GM21381 (cell line): Measurements from ENCODE around the gene TREML1.

ENCODE experiments used
- ATAC-seq: cut with Tn5 transposase; IDR thresholded peaks from one replicate; pipeline ENCODE4 v1.9.1; 2021; ENCODE audit warnings: mild to moderate bottlenecking, moderate library complexity; ENCODE audit not compliant: unreplicated experiment

TREML1 gene

DNA sequence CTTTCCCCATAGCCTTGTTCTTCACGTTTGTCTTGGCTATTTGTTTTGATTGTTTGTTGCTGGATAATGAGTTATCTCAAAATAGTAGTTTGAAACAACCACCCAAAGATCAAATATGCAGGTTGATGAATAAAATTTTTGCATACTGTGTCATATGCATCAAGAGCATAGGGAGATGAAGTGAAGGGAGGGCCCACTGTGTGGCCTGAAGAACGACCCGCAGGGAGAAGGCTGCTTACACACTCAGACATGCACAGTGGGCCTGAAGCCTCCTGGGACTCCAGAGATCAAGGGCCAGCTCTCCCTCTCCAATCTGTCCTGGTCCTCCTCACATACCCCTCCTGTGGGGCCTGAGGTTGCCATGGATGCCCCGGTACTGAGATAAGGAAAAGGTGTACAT lies 25.0 kb upstream of the TREML1 start:
- ATAC-seq = no peak

DNA sequence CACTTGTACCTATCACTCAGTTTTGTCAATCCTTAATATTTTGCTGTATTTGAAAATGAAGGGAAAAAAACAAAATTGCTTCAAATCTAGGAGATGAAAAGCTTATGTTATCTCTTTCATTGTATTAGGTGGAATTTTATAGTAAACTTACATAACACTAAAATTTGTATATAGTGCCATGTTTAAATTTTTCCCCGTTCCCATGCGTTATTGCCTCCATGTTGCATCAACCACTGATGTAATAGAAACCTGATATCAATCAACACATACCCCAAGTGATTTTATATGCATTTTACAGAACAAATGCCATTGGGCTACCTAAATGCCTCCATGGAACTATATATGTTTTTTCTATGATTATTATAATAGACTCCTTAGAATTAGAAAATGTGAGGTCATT lies 23.5 kb upstream of the TREML1 start:
- no peak for ATAC-seq

DNA sequence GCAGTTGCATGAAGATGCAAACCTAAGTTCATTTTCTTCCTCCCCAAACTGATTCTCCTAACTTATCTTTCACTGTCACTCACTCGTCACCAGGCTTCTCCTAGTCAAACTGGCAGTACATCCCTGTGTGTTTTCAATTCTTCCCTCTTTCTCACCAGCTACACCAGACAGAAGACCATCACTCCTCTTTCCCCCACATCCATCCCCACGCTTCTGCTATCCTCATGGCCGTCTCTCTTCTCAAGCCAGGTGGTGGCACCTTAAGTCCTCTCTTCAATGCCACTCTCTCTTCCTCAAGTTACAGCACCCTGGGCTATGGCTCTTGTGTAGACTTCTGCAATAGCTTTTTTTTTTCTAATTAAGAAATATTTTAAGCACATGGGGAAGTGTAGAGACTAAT lies 23.1 kb upstream of the TREML1 start:
- no peak for ATAC-seq

DNA sequence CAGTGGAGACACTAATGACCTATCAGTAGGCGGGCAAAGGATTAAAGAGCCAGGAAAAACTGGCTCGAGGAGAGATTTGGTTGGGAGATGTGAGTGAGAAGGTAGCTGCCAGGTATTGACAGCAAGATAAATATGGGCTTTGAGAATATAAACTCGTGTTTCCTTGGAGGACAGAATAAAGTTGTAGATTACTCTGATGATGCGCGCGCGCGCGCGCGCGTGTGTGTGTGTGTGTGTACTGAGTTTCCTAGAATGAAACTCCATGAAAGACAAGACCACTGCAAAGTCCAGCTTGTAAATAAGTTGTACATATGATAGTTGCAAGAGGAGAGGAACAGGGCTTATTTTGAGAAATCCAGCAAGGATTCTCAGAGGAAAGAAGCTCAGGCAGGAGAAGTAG lies 22.0 kb upstream of the TREML1 start:
- ATAC-seq = no peak

DNA sequence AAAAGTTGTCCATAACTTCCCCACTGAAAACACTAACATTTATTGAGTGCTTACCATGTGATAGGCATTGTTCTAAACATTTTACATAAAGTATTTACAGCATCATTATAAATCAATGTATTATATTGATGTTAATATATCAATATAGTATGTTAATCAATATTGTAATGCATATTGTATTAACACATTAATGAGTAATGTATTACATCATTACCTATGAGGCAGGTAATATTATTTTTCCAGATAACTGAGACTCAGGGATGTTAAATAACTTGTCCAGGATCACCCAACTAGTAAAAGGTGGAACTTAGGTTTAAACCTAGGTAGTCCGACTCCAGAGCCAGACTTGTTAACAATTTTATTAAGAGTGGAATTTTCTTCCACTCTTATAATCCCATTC lies 20.9 kb upstream of the TREML1 start:
- no peak for ATAC-seq

DNA sequence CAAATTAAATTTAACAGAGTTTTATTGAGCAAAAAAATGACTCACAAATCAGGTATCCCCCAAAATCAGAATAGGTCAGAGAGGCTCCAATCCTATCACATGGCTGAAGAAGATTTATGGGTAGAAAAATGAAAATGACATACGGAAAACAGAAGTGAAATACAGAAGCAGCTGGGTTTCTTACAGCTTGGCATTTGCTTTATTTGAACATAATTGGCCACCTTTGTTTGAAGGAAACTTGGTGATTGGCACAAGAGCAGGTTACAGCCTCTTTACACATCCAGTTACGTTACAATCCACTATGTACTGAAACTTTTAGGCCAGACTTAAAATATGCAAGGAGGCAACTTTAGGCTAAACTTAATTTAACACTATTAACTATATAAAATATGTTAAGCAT lies 20.5 kb upstream of the TREML1 start:
- ATAC-seq = no peak

DNA sequence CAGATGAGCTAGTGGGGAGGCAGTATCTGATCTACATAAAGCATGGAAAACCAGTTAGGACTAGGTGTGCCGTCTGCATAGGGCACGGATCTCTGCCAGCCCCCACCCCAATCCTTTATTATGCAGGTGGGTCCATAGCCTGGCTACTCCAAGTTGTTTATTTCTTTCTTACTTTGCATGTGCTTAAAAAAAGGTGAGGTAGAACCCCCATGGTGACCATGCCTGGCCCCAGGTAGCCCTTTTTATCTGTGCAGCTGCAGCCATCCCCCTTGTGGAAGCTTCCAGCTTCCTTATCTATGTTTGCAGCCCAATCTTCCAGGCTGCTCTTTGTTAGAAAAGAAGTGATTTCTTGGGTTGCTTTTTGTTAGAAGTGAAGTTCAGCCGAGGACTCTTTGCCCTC lies 17.8 kb upstream of the TREML1 start:
- ATAC-seq = no peak

DNA sequence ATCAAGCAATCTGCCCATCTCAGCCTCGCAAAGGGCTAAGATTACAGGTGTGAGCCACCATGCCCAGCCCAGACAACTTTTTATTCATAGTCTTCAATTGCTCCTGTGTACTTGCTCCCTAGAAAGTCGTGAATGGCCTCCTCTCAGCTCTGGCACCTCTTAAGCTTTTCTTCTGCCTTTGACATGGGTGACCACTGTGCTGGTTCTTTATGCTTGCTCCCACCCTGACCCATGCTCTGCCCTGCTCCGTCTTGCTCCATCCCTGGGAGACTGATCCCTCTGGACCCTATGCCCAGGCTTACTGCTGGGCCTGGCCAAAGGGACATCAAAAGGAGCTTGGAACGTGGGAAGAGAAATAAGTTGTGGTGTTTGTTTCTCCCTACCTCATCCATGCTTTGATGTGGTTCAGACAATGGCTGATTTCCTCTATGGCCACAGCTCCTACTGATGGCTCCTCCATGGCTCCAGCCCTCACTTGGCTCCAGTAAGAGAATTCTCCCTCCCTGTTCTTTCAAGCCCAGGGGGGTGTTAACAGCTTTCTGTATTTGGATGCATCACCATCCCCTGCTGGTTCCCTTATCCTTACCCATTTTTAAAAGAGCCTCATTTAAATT lies 16.5 kb upstream of the TREML1 start:
- no peak for ATAC-seq

DNA sequence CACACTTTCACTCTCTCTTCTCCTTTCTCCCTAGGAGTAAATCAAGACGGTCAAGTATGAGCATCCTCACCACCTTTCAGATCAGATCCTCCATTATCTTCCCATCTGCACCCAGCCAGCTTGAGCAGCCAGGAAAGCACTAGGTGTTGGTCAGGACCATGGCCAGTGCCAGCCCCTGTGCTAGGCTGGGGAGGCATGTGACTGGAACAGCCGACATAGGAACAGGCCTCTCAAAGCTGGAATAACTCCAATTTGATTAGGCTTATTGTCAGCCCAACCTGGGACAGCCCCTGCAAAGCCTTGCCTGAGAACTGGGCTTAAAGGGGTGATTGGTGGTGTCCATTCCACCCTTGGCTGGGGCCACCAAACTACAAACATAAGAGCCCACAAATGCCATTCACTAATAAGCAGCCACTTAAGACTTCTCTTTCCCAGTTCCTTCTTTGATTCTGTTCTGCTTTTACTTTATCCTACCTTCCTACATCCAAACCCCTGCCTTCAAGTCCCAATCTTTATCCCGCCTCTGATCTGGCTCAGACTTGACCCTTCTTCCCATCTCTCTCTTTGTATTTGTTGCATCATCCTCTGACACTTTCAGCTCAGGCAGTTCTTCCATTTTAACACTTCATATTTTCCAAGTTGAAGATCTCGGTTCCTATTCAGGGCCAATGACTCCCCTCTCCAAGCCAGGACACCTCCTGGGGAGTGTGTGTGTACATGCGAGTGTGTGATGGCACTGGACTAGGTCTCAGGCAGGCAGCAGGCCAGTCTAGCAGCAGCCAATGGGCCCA lies 13.2 kb upstream of the TREML1 start:
- no peak for ATAC-seq

DNA sequence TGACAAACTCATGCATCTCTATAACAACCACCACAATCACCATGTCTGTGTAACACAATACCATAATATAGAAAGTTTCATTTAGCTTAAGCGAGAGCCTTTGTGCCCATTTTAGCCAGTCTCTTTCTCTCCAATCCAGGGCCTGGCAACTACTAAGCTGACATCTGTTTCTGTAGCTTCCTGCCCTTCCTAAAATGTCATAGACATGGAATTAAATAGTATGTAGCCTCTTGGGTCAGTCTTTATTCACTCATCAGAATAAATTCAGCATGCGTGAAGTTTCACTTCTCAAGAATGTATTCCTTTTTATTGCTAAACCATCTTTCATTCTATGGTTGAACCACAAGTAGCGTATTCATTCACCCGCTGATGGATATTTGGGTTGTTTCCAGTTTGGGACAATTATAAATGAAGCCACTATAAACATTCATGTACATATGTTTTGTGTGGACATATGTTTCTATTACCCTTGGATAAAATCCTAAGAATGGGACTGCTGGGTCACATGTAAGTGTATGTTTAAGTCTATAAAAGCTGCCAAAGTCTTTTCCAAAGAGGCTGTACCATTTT lies 10.5 kb upstream of the TREML1 start:
- ATAC-seq = no peak

DNA sequence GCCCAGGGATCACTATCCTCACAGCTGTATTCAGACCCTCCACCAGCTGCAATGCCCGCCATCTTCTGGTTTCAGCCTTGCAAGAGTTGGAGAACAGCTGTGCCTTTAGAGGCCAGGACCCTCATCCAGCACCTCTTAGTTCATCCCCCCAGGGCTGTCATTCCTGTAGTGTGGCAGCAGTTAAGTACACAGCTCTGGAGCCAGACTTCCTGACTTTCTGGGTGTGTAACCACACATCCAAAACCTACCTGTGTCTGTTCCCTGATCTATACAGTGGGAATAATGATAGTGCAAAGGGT lies 9.2 kb upstream of the TREML1 start:
- no peak for ATAC-seq

DNA sequence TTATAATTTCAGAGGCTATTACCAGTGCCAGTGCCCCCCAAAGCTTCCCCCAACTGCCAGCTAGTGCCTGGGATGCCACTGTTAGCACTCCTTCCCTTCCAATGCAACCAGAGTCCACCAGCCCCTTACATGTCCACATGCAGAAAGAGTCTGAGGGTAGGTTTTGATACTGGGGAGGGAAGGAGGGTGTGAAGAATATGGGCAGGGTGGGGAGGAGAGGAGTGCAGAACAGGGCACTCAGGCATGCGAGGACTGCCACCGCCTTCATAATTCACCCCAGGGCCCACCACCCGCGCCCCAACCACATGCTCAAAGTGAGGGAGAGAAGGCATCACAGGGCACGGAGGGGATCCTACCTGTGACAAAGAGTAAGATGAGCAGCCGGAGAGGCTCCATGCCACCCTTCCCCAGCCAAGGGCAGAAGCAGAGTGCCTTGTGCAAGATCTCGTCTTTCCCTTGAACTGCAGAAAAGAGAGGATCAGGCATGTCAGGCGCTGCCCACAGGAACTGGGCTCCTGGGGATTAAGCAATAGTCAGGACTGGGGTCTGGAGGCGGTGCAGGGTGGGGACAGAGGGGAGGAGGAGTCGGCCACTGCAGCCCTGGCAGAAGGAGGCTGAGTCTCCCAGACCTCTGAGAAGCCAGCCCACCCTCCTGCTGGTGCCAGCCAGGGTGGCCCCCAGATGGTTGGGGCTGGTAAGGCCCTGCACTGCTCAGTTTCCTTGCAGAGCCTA lies 8.7 kb upstream of the TREML1 start, which contains the start of gene TREM2:
TSS of gene TREM2 (minus strand) at position 430 of the 732 bp plus-strand sequence. CDS start at position 396, 34 bp downstream.
- ATAC-seq = no peak

DNA sequence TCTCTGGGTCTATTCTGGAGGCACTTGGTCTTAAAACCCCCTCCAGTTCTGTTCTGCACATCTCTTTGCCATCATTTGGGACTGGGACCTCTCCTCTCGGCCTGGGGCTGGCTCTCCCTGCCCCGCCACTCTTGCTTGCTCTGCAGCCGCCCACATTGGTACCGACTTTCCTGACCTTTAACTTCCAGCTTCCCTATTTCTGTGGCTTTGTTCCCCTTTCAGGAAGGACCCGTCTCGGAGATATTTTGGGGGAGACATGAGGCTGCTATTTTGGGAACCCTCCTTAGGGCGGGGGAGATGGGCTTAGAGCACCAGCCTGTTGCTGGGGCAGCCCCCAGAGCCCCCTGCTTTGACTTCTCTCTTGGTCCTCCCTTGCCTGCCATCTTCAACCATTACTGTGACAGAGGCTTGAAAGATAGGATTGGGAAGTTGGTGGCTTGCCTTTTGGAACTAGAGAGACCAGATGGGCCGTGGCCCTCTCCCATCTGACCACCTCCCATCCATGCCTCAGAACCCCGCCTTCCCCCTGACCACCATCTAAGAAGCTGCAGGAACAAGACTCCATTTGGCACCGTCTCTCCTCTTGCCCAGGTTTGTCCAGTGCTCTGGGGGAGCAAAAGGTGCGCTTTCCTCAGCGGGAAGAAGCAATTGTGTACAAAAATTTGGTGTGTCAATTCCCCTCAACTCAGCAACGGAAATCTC lies 7.9 kb upstream of the TREML1 start:
- no peak for ATAC-seq

DNA sequence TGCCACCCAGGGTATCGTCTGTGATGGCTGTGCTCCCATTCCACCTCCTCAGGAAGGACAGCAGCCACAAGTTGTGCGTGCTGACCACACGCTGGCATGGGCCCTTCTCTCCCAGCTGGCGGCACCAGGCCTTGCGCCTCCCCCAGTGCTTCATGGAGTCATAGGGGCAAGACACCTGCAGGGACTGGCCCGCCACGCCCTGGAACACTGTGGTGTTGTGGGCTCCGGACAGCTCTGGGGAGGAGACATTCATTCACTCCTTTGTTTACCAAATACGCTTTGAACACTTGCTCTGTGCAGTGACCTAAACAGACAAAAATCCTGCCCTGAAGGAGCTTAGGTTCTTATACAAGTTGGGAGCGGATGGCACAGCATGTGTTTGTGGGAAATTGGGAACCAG lies 7.2 kb upstream of the TREML1 start:
- no peak for ATAC-seq

DNA sequence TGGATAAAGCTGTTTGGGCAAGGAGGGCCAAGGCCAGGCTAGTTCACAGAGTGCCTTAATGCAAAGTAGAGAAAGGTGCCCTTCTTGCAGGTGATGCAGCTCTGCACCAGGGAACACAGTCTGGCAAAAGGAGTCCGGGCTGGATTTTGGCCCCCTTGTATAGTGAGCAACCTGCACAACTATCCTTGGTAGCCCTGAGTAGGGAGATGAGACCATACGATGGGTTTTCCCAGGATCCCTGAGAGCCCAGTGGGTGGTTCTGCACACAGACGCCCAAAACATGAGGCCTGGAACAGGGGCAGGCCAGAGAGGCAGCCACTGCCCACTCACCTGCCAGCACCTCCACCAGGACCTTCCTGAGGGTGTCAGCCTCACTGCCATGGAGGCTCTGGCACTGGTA lies 6.8 kb upstream of the TREML1 start:
- ATAC-seq = no peak

DNA sequence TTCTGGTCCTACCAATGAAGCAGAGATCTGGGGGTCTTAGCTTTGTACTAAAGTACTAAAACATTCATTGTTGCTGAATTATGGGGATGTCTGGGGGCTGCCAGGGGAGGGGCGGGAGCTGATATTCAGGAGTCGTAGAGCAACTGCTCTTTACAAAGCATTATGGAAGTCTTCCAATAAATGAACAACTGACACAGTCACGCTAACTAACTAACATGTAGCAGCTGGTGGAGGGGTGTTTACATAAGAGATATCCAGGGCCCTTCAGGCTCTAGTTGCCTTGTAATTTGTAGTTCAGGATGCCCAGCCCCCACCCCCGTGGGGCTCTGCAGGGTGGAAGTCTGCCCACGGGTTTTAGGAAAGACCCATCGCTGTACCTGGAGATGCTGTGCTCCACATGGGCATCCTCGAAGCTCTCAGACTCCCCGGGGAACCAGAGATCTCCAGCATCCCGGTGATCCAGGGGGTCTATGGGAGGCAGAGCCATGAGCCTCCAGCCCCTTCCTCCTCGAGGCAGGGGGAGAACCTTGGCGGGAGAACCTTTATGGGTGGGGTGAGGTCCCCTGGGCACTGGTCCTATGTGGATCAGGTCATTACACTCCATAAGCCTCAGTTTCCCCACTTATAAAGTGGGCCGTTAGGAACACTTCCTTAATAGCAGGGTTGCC lies 5.4 kb upstream of the TREML1 start:
- ATAC-seq = no peak

DNA sequence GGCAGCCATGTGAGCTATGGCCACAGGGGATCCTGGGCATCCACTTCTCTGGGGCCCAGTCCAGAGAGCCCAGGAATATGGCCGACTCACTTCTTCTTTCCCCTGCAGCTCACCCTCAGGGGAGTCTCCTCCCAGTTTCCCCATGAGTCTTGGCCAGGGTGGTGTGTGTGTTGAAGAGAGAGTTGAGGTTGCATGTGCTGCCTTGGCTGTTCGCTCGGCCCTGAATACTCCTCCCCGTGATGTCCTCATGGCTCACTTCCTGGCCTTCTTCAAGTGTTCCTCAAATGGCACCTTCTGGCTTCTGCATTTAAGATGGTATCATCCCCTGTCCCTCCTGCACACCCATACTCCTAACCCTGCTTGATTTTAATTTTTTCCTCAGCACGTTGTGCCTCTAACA lies 3.2 kb upstream of the TREML1 start:
- no peak for ATAC-seq

DNA sequence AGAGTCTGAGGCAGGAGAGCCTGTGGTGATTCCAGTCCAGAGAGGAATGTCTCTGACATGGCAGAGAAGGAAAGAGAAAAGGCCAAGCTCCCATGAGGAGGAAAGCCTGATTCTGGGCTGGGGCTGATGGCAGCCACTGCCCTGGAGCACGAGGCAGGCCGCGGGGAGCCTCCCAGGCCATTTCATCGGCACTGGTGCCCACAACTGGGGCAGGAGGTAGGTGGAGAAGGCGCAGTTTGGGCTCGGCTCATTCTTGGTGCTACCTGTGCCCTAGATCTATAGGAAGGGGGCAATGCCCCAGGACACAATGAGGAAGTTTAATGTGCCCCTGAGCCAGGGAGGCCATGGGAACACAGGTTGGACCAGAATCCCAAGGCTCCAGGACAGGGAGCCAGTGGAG lies 2.6 kb upstream of the TREML1 start:
- ATAC-seq = no peak

DNA sequence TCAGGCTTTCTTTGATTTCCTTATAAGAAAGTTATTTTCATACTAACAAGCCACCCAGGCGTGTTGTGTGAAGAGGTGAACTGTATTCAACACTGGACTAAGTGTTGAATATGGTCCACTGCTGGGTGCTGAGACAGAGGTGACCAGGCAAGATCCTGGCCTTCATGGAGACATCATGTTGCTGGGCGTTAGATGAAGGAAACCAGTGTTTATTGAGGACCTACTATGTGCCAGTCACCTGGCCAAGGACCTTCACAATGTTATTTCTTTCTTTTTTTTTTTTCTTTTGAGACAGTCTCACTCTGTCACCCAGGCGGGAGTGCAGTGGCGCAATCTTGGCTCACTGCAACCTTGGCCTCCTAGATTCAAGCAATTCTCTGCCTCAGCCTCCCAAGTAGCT lies 1.9 kb upstream of the TREML1 start:
- ATAC-seq = no peak

DNA sequence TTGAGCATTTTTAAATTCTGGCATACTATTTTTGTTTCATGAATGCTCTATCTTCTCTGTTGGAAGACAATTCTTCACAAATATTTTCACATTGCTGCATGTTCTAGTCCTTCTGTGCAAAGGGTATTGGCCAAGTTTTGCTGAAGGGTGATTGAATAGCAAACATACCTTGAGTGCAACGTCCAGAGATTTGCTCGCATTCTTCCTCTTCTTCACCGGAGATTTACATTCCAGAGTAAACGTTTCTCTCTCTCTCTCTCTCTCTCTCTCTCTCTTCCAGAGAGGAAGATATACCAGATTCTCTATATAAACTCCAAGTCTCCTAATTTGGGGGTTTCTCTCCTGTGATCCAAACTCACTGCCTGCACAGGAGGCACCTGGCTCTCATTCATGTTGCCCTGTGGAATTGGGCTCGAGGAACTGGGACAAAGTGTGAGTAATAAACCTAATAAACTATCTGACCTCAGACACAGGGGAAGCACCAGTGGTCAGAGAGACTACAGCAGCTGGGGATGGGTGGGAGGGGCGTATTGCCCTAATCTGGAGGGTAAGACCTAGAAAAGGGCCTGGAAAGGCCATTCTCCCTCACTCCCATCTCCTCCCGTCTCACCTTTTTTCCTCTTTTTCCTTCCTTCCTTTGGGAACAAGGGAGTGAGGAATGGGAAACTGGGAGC lies 1.1 kb upstream of the TREML1 start:
- no peak for ATAC-seq
